ENCODE measurements around the gene SPIRE1. TPM values are rescaled to one million over a fixed set of nuclear protein-coding genes. Genes with fewer than 3 reads are reported as not detected.

Gene SPIRE1
- total and polyA plus RNA-seq, 4 donors = 46.9 to 64.2 (median 56.3) TPM

GRCh38 chr18:12608301-12608700 is 49.6 kb downstream of the SPIRE1 start:
- Histone ChIP-seq H3K4me1 (ENCODE audit: control insufficient read depth, insufficient read depth, low read length) (no peaks in the 10 kb centered on the region), H3K27ac (ENCODE audit: low read depth, low read length) (no peak overlapping the region), H3K9me3 (ENCODE audit: control insufficient read depth, insufficient read depth, low read length) (no peaks in the 10 kb centered on the region), H3K36me3 (ENCODE audit: control insufficient read depth, insufficient read depth, low read length) (no peaks in the 10 kb centered on the region), H3K27me3 (ENCODE audit: control insufficient read depth, insufficient read depth, low read length) (no peaks in the 10 kb centered on the region), H3K4me3 (ENCODE audit: low read depth, low read length) (no peak overlapping the region)
- WGBS (ENCODE audit: insufficient coverage) = no CpG with 5 or more reads among the region's 1 CpG
- no peak for DNase-seq (ENCODE audit: low read depth in 4 of 6, low spot score in 6 of 6)

GRCh38 chr18:12606592-12607315 is 51.2 kb downstream of the SPIRE1 start:
- Histone ChIP-seq H3K4me1 (ENCODE audit: control insufficient read depth, insufficient read depth, low read length) (no peaks in the 10 kb centered on the region), H3K4me3 (ENCODE audit: low read depth, low read length) (no peak overlapping the region), H3K27ac (ENCODE audit: low read depth, low read length) (no peak overlapping the region), H3K27me3 (ENCODE audit: control insufficient read depth, insufficient read depth, low read length) (no peaks in the 10 kb centered on the region), H3K9me3 (ENCODE audit: control insufficient read depth, insufficient read depth, low read length) (no peaks in the 10 kb centered on the region), H3K36me3 (ENCODE audit: control insufficient read depth, insufficient read depth, low read length) (no peaks in the 10 kb centered on the region)
- 86% methylated on average over 1 of the region's 10 CpGs for WGBS (ENCODE audit: insufficient coverage)
- DNase-seq (ENCODE audit: low read depth in 4 of 6, low spot score in 6 of 6) = no peak

GRCh38 chr18:12604445-12605007 is 53.4 kb downstream of the SPIRE1 start:
- Histone ChIP-seq H3K36me3 (ENCODE audit: control insufficient read depth, insufficient read depth, low read length) (no peaks in the 10 kb centered on the region), H3K4me1 (ENCODE audit: control insufficient read depth, insufficient read depth, low read length) (no peaks in the 10 kb centered on the region), H3K27ac (ENCODE audit: low read depth, low read length) (no peak overlapping the region), H3K4me3 (ENCODE audit: low read depth, low read length) (no peak overlapping the region), H3K9me3 (ENCODE audit: control insufficient read depth, insufficient read depth, low read length) (no peaks in the 10 kb centered on the region), H3K27me3 (ENCODE audit: control insufficient read depth, insufficient read depth, low read length) (no peaks in the 10 kb centered on the region)
- WGBS (ENCODE audit: insufficient coverage) = no CpG with 5 or more reads among the region's 3 CpGs
- no peak for DNase-seq (ENCODE audit: low read depth in 4 of 6, low spot score in 6 of 6)

- no peak overlapping the region for H3K27ac ChIP-seq (ENCODE audit: low read depth, low read length)
- WGBS (ENCODE audit: insufficient coverage) = 83% methylated on average over 1 of the region's 3 CpGs
- H3K4me1 ChIP-seq (ENCODE audit: control insufficient read depth, insufficient read depth, low read length) = peaks cover 6% of the 10 kb centered on the region
- H3K4me3 ChIP-seq (ENCODE audit: low read depth, low read length) = no peak overlapping the region
- no peak for DNase-seq (ENCODE audit: low read depth in 4 of 6, low spot score in 6 of 6)
- H3K36me3 ChIP-seq (ENCODE audit: control insufficient read depth, insufficient read depth, low read length) = no peaks in the 10 kb centered on the region
- no peaks in the 10 kb centered on the region for H3K9me3 ChIP-seq (ENCODE audit: control insufficient read depth, insufficient read depth, low read length)
- no peaks in the 10 kb centered on the region for H3K27me3 ChIP-seq (ENCODE audit: control insufficient read depth, insufficient read depth, low read length)
Measured at GRCh38 chr18:12599966-12600365, 57.9 kb downstream of the SPIRE1 start.

GRCh38 chr18:12599543-12599942 is 58.4 kb downstream of the SPIRE1 start:
- Histone ChIP-seq H3K4me1 (ENCODE audit: control insufficient read depth, insufficient read depth, low read length) (peaks cover 6% of the 10 kb centered on the region), H3K4me3 (ENCODE audit: low read depth, low read length) (no peak overlapping the region), H3K36me3 (ENCODE audit: control insufficient read depth, insufficient read depth, low read length) (no peaks in the 10 kb centered on the region), H3K27ac (ENCODE audit: low read depth, low read length) (no peak overlapping the region), H3K27me3 (ENCODE audit: control insufficient read depth, insufficient read depth, low read length) (no peaks in the 10 kb centered on the region), H3K9me3 (ENCODE audit: control insufficient read depth, insufficient read depth, low read length) (no peaks in the 10 kb centered on the region)
- DNase-seq (ENCODE audit: low read depth in 4 of 6, low spot score in 6 of 6) = no peak

- H3K9me3 ChIP-seq (ENCODE audit: control insufficient read depth, insufficient read depth, low read length) = no peaks in the 10 kb centered on the region
- DNase-seq (ENCODE audit: low read depth in 4 of 6, low spot score in 6 of 6) = peak in 1 of 6 donors; percentile 9
- no peaks in the 10 kb centered on the region for H3K27me3 ChIP-seq (ENCODE audit: control insufficient read depth, insufficient read depth, low read length)
- H3K4me3 ChIP-seq (ENCODE audit: low read depth, low read length) = no peak overlapping the region
- no peaks in the 10 kb centered on the region for H3K36me3 ChIP-seq (ENCODE audit: control insufficient read depth, insufficient read depth, low read length)
- H3K4me1 ChIP-seq (ENCODE audit: control insufficient read depth, insufficient read depth, low read length) = peaks cover 6% of the 10 kb centered on the region
- 79% methylated on average over 2 of the region's 3 CpGs for WGBS (ENCODE audit: insufficient coverage)
- H3K27ac ChIP-seq (ENCODE audit: low read depth, low read length) = no peak overlapping the region
Measured at GRCh38 chr18:12598181-12598930, 59.6 kb downstream of the SPIRE1 start.

- H3K9me3 ChIP-seq (ENCODE audit: control insufficient read depth, insufficient read depth, low read length) = no peaks in the 10 kb centered on the region
- H3K27ac ChIP-seq (ENCODE audit: low read depth, low read length) = no peak overlapping the region
- H3K27me3 ChIP-seq (ENCODE audit: control insufficient read depth, insufficient read depth, low read length) = no peaks in the 10 kb centered on the region
- no peaks in the 10 kb centered on the region for H3K36me3 ChIP-seq (ENCODE audit: control insufficient read depth, insufficient read depth, low read length)
- peak in 1 of 6 donors; percentile 5 for DNase-seq (ENCODE audit: low read depth in 4 of 6, low spot score in 6 of 6)
- peaks cover 6% of the 10 kb centered on the region for H3K4me1 ChIP-seq (ENCODE audit: control insufficient read depth, insufficient read depth, low read length)
- no peak overlapping the region for H3K4me3 ChIP-seq (ENCODE audit: low read depth, low read length)
- WGBS (ENCODE audit: insufficient coverage) = no CpG with 5 or more reads among the region's 5 CpGs
Measured at GRCh38 chr18:12597760-12598159, 60.1 kb downstream of the SPIRE1 start.

- no peak overlapping the region for H3K27ac ChIP-seq (ENCODE audit: low read depth, low read length)
- H3K9me3 ChIP-seq (ENCODE audit: control insufficient read depth, insufficient read depth, low read length) = no peaks in the 10 kb centered on the region
- H3K4me1 ChIP-seq (ENCODE audit: control insufficient read depth, insufficient read depth, low read length) = peaks cover 6% of the 10 kb centered on the region
- no peaks in the 10 kb centered on the region for H3K27me3 ChIP-seq (ENCODE audit: control insufficient read depth, insufficient read depth, low read length)
- no peak for DNase-seq (ENCODE audit: low read depth in 4 of 6, low spot score in 6 of 6)
- no peaks in the 10 kb centered on the region for H3K36me3 ChIP-seq (ENCODE audit: control insufficient read depth, insufficient read depth, low read length)
- no peak overlapping the region for H3K4me3 ChIP-seq (ENCODE audit: low read depth, low read length)
Measured at GRCh38 chr18:12595571-12596255, 62.2 kb downstream of the SPIRE1 start.

- peak in 2 of 6 donors; percentile 18 to 64 for DNase-seq (ENCODE audit: low read depth in 4 of 6, low spot score in 6 of 6)
- Histone ChIP-seq H3K36me3 (ENCODE audit: control insufficient read depth, insufficient read depth, low read length) (no peaks in the 10 kb centered on the region), H3K27ac (ENCODE audit: low read depth, low read length) (no peak overlapping the region), H3K4me3 (ENCODE audit: low read depth, low read length) (no peak overlapping the region), H3K4me1 (ENCODE audit: control insufficient read depth, insufficient read depth, low read length) (peaks cover 9% of the 10 kb centered on the region), H3K9me3 (ENCODE audit: control insufficient read depth, insufficient read depth, low read length) (no peaks in the 10 kb centered on the region), H3K27me3 (ENCODE audit: control insufficient read depth, insufficient read depth, low read length) (no peaks in the 10 kb centered on the region)
- WGBS (ENCODE audit: insufficient coverage) = 81% methylated on average over 3 of the region's 8 CpGs
Measured at GRCh38 chr18:12593866-12594265, 64.0 kb downstream of the SPIRE1 start.

All from spinal cord (tissue), 10 donors.